ENCODE data around the gene DTNB.

DTNB gene

DNA sequence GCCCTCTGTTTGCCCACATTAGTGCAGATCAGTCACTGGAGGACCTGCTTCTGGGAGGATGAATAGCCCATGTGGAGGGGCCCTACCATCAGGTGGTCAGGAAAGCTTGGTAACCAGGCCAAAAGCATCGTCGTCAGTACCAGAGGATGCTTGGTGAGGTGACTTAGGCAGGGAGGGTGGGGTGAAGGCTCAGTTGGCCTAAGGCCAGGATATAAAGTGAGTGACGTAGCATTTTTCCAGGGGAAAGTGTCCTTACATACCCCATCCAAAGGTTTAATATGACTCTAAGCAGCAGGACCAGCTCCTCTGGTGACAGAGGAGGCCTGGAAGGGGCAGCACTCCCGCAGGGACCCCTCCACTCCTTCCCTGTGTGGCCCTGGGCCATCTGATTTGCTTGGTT lies 303.9 kb downstream of the DTNB start:
- TF ChIP-seq, protein P1, sequence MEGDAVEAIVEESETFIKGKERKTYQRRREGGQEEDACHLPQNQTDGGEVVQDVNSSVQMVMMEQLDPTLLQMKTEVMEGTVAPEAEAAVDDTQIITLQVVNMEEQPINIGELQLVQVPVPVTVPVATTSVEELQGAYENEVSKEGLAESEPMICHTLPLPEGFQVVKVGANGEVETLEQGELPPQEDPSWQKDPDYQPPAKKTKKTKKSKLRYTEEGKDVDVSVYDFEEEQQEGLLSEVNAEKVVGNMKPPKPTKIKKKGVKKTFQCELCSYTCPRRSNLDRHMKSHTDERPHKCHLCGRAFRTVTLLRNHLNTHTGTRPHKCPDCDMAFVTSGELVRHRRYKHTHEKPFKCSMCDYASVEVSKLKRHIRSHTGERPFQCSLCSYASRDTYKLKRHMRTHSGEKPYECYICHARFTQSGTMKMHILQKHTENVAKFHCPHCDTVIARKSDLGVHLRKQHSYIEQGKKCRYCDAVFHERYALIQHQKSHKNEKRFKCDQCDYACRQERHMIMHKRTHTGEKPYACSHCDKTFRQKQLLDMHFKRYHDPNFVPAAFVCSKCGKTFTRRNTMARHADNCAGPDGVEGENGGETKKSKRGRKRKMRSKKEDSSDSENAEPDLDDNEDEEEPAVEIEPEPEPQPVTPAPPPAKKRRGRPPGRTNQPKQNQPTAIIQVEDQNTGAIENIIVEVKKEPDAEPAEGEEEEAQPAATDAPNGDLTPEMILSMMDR (IDR thresholded peaks at IDR 0.05; ENCODE audit: insufficient read depth, low read length, missing control alignments), result no peak
- DNase-seq (ENCODE audit: low read depth, low spot score), result no peak
- ChIA-PET POLR2A (no interaction called here), CTCF (interaction anchor here (5.4 to 11.1 kb wide), 2 partner anchors 7 to 9 kb away, joined by 80 to 184 read pairs; no protein-coding TSS in a partner anchor)
- H3K4me3 ChIP-seq (ENCODE audit: low read depth, low read length), result no peak overlapping the region

- ChIA-PET POLR2A (no interaction called here), CTCF (interaction anchor here (5.4 to 11.1 kb wide), 2 partner anchors 7 to 8 kb away, joined by 80 to 184 read pairs; no protein-coding TSS in a partner anchor)
- DNase-seq (ENCODE audit: low read depth, low spot score), result no peak
- TF ChIP-seq, protein P1 (IDR thresholded peaks at IDR 0.05; ENCODE audit: insufficient read depth, low read length, missing control alignments), result no peak
- H3K4me3 ChIP-seq (ENCODE audit: low read depth, low read length), result no peak overlapping the region
These were observed 304.7 kb downstream of the DTNB start for GRCh38 chr2:25368660-25369059.

DNA sequence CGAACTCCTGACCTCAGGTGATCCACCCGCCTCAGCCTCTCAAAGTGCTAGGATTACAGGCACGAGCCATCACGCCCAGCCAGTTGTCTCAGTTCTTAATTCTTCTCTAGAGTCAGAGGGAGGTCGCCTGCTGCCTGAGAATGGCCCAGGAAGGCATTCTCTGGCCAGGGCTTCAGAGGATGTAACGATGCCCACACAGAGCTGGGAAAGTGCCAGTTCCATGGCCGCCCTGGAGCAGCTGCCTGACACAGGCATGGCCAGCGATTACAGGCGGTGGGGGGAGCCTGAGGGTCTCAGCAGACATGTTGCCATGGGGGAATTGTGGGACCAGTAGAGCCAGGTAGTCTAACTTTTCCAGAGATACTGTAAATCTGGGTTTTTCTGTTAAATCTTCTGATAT lies 306.1 kb downstream of the DTNB start:
- no peak for DNase-seq (ENCODE audit: low read depth, low spot score)
- TF ChIP-seq, protein P1 (IDR thresholded peaks at IDR 0.05; ENCODE audit: insufficient read depth, low read length, missing control alignments), result no peak
- CTCF ChIA-PET, result interaction anchor here (5.4 kb wide), 1 partner anchor 9 kb away, joined by 80 read pairs; no protein-coding TSS in a partner anchor
- POLR2A ChIA-PET, result no interaction called here
- no peak overlapping the region for H3K4me3 ChIP-seq (ENCODE audit: low read depth, low read length)

DNA sequence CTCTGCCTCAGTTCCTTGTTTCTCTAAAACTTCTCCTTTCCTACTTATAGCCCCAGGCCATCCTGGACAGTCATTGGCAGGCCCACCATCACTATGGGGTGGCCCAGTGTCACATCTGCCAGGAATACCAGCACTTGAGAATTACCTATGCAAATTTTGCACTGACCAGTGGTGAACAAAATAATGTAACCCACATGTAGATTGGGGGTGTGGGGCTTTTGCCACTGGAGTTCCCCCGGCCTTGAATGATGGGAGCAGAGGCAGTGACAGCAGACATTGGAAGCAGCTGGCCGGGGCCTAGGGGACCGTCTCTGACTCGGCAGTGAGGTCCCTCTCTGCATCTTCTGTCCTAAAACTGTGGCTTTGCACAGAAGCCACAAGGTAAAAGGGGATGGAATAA lies 306.7 kb downstream of the DTNB start:
- H3K4me3 ChIP-seq (ENCODE audit: low read depth, low read length), result no peak overlapping the region
- CTCF ChIA-PET, result interaction anchor here (5.4 kb wide), 1 partner anchor 9 kb away, joined by 80 read pairs; no protein-coding TSS in a partner anchor
- POLR2A ChIA-PET, result no interaction called here
- no peak for DNase-seq (ENCODE audit: low read depth, low spot score)
- TF ChIP-seq, protein P1 (IDR thresholded peaks at IDR 0.05; ENCODE audit: insufficient read depth, low read length, missing control alignments), result no peak

GRCh38 chr2:25365241-25365640 lies 308.1 kb downstream of the DTNB start:
- DNase-seq (ENCODE audit: low read depth, low spot score), result no peak
- CTCF ChIA-PET, result interaction anchor here (1.0 to 5.4 kb wide), 5 partner anchors 11 to 202 kb away, joined by 3 to 80 read pairs (median 4); no protein-coding TSS in a partner anchor
- H3K4me3 ChIP-seq (ENCODE audit: low read depth, low read length), result no peak overlapping the region
- TF ChIP-seq, protein P1 (IDR thresholded peaks at IDR 0.05; ENCODE audit: insufficient read depth, low read length, missing control alignments), result no peak
- POLR2A ChIA-PET, result no interaction called here

- ChIA-PET CTCF (interaction anchor here (1.7 to 6.5 kb wide), 4 partner anchors 10 to 202 kb away, joined by 5 to 184 read pairs (median 66); no protein-coding TSS in a partner anchor), POLR2A (no interaction called here)
- DNase-seq (ENCODE audit: low read depth, low spot score), result no peak
- TF ChIP-seq, protein P1 (IDR thresholded peaks at IDR 0.05; ENCODE audit: insufficient read depth, low read length, missing control alignments), result no peak
- no peak overlapping the region for H3K4me3 ChIP-seq (ENCODE audit: low read depth, low read length)
These were observed 309.6 kb downstream of the DTNB start for GRCh38 chr2:25363733-25364132.

Data from AG04449 (cell line).